GM21717 (cell line): ENCODE results near the gene DYNC1I2.
"Not testable (repeated sequence)": the region's sequence is repeated elsewhere in the genome, so short reads cannot be mapped to it uniquely, and the experiment has no call there.

ENCODE experiments used
- ATAC-seq: cut with Tn5 transposase; IDR thresholded peaks from one replicate; pipeline ENCODE4 v1.9.1; 2021; ENCODE audit warnings: mild to moderate bottlenecking, moderate library complexity; ENCODE audit not compliant: unreplicated experiment

The DYNC1I2 gene

GRCh38 chr2:171711351-171711750 is 24.1 kb downstream of the DYNC1I2 start:
- ATAC-seq = no peak

GRCh38 chr2:171712051-171712450 is 24.8 kb downstream of the DYNC1I2 start:
- no peak for ATAC-seq

- peak; percentile 88 for ATAC-seq
These were observed 31.5 kb downstream of the DYNC1I2 start for GRCh38 chr2:171718720-171719119.

- no peak for ATAC-seq
These were observed 32.4 kb downstream of the DYNC1I2 start for GRCh38 chr2:171719660-171720059.

GRCh38 chr2:171723716-171724683 is 36.7 kb downstream of the DYNC1I2 start:
- no peak for ATAC-seq

- ATAC-seq = no peak
These were observed 39.7 kb downstream of the DYNC1I2 start for GRCh38 chr2:171726847-171727450.

GRCh38 chr2:171728989-171729951 is 42.0 kb downstream of the DYNC1I2 start:
- no peak for ATAC-seq

- no peak for ATAC-seq
These were observed 42.7 kb downstream of the DYNC1I2 start for GRCh38 chr2:171729952-171730317.

- no peak for ATAC-seq
These were observed 48.9 kb downstream of the DYNC1I2 start for GRCh38 chr2:171735991-171736710.

GRCh38 chr2:171741189-171741588 is 53.9 kb downstream of the DYNC1I2 start:
- ATAC-seq = peak; percentile 62

GRCh38 chr2:171742760-171743159 is 55.5 kb downstream of the DYNC1I2 start:
- no peak for ATAC-seq

GRCh38 chr2:171745141-171745540 is 57.9 kb downstream of the DYNC1I2 start:
- no peak for ATAC-seq

- ATAC-seq = no peak
These were observed 58.5 kb downstream of the DYNC1I2 start for GRCh38 chr2:171745806-171746205.

- ATAC-seq = no peak
These were observed 60.1 kb downstream of the DYNC1I2 start for GRCh38 chr2:171747371-171747770.

- no peak for ATAC-seq
These were observed 67.1 kb downstream of the DYNC1I2 start for GRCh38 chr2:171754254-171754939.

- not testable (repeated sequence) for ATAC-seq
These were observed 71.5 kb downstream of the DYNC1I2 start for GRCh38 chr2:171758762-171759161.

GRCh38 chr2:171761176-171761575 is 73.9 kb downstream of the DYNC1I2 start:
- not testable (repeated sequence) for ATAC-seq

GRCh38 chr2:171762879-171763573 is 75.8 kb downstream of the DYNC1I2 start:
- ATAC-seq = no peak

GRCh38 chr2:171763602-171764001 is 76.3 kb downstream of the DYNC1I2 start:
- no peak for ATAC-seq
